GM23338 (cell line): ENCODE measurements around the gene CHRNA5. TPM values are rescaled to one million over a fixed set of nuclear protein-coding genes. Genes with fewer than 3 reads are reported as not detected.

Experiments used
- ATAC-seq: fragments of 200-7000 bp; cut with Tn5 transposase; 3 replicates; pipeline ENCODE4 v1.9.1; 2020
- DNase-seq: peaks from one replicate; pipeline ENCODE4 v3.0.0-alpha.2; 2015; ENCODE audit warnings: low spot score
- H2AFZ ChIP-seq: fragments of 200-600 bp; sonication (generic); 2 replicates; pipeline ENCODE4 v1.8.0; 2016; ENCODE audit warnings: antibody characterized with exemption, mild to moderate bottlenecking, moderate library complexity
- H3F3A ChIP-seq: fragments of 200-600 bp; sonication (generic); replicated peaks from 2 replicates; pipeline ENCODE4 v1.8.0; 2017; ENCODE audit warnings: antibody characterized with exemption, mixed run types, low read depth
- H3K27ac ChIP-seq: fragments of 200-600 bp; sonication (generic); 2 replicates; pipeline ENCODE4 v1.6.1; 2016; ENCODE audit warnings: low read depth
- H3K27me3 ChIP-seq: fragments of 200-600 bp; sonication (generic); 2 replicates; pipeline ENCODE4 v1.8.0; 2016; ENCODE audit warnings: mild to moderate bottlenecking, mixed run types, moderate library complexity; ENCODE audit not compliant: insufficient read depth
- H3K36me3 ChIP-seq: fragments of 200-600 bp; sonication (generic); 2 replicates; pipeline ENCODE4 v1.8.0; 2016; ENCODE audit warnings: mild to moderate bottlenecking; ENCODE audit not compliant: insufficient read depth
- H3K4me1 ChIP-seq: fragments of 200-600 bp; sonication (generic); 2 replicates; pipeline ENCODE4 v1.8.0; 2016; ENCODE audit warnings: mild to moderate bottlenecking, moderate library complexity; ENCODE audit not compliant: insufficient read depth
- H3K4me2 ChIP-seq: fragments of 200-600 bp; sonication (generic); 2 replicates; pipeline ENCODE4 v1.7.1; 2017; ENCODE audit warnings: mixed run types
- H3K4me3 ChIP-seq: fragments of 200-600 bp; sonication (generic); 2 replicates; pipeline ENCODE4 v1.6.1; 2016; ENCODE audit warnings: mixed run types
- H3K79me2 ChIP-seq: fragments of 200-600 bp; sonication (generic); replicated peaks from 2 replicates; pipeline ENCODE4 v1.8.0; 2017; ENCODE audit warnings: mild to moderate bottlenecking; ENCODE audit not compliant: insufficient read depth
- H3K9me2 ChIP-seq: fragments of 200-600 bp; sonication (generic); 2 replicates; pipeline ENCODE4 v1.8.0; 2017; ENCODE audit not compliant: insufficient read depth
- H4K20me1 ChIP-seq: fragments of 200-600 bp; sonication (generic); replicated peaks from 2 replicates; pipeline ENCODE4 v1.8.0; 2017; ENCODE audit warnings: mild to moderate bottlenecking; ENCODE audit not compliant: insufficient read depth
- H3K27ac Mint-ChIP-seq: 2 replicates; pipeline ENCODE4 v1.8.0; 2020; ENCODE audit warnings: inconsistent platforms, mild to moderate bottlenecking, moderate library complexity, mixed read lengths
- H3K27me3 Mint-ChIP-seq: 3 replicates; pipeline ENCODE4 v1.8.0; 2022; ENCODE audit warnings: low read depth, mild to moderate bottlenecking, moderate library complexity, mixed read lengths, inconsistent platforms; ENCODE audit not compliant: insufficient read depth, poor library complexity
- H3K36me3 Mint-ChIP-seq: 3 replicates; pipeline ENCODE4 v1.8.0; 2021; ENCODE audit warnings: low read depth, mild to moderate bottlenecking, inconsistent platforms, moderate library complexity, mixed read lengths
- H3K4me1 Mint-ChIP-seq: 3 replicates; pipeline ENCODE4 v1.8.0; 2020; ENCODE audit warnings: mild to moderate bottlenecking, inconsistent platforms, mixed read lengths
- H3K4me3 Mint-ChIP-seq: 3 replicates; pipeline ENCODE4 v1.8.0; 2021; ENCODE audit warnings: moderate library complexity, mild to moderate bottlenecking, inconsistent platforms, mixed read lengths
- H3K9me3 Mint-ChIP-seq: 3 replicates; pipeline ENCODE4 v1.8.0; 2020; ENCODE audit warnings: moderate library complexity, mild to moderate bottlenecking, inconsistent platforms, mixed read lengths
- EZH2 ChIP-seq: fragments of 200-600 bp; sonication (generic); IDR thresholded peaks from one replicate; pipeline ENCODE4 v1.8.0; 2017; ENCODE audit warnings: antibody characterized with exemption, mild to moderate bottlenecking, low read depth; ENCODE audit not compliant: unreplicated experiment
- EZH2phosphoT487 ChIP-seq: fragments of 200-600 bp; sonication (generic); IDR thresholded peaks from one replicate; pipeline ENCODE4 v1.8.1; 2018; ENCODE audit warnings: antibody characterized with exemption; ENCODE audit not compliant: unreplicated experiment
- NANOG ChIP-seq: IDR thresholded peaks from 2 replicates; pipeline ENCODE4 v1.6.1; 2016; ENCODE audit warnings: antibody characterized with exemption, borderline replicate concordance
- STAT1 ChIP-seq: IDR thresholded peaks from one replicate; pipeline ENCODE4 v1.6.1; 2016; ENCODE audit warnings: antibody characterized with exemption; ENCODE audit not compliant: unreplicated experiment
- ZNF114 ChIP-seq: fragments of 250-450 bp; sonication (Bioruptor Pico); IDR thresholded peaks from 2 replicates; pipeline ENCODE4 v1.5.0; 2020; ENCODE audit warnings: mild to moderate bottlenecking, moderate library complexity
- ZNF331 ChIP-seq: fragments of 250-450 bp; sonication (Bioruptor Pico); IDR thresholded peaks from 2 replicates; pipeline ENCODE4 v1.5.0; 2020; ENCODE audit warnings: low read depth, mild to moderate bottlenecking, moderate library complexity
- ZNF462 ChIP-seq: fragments of 250-450 bp; sonication (Bioruptor Pico); IDR thresholded peaks from 2 replicates; pipeline ENCODE4 v1.5.0; 2020; ENCODE audit warnings: mild to moderate bottlenecking, moderate library complexity
- polyA plus RNA-seq: library from polyadenylated mRNA; unstranded; fragments of >200 nt; fragmentation: Nextera tagmentation; extraction: Ambion mirVana; gene quantifications from 2 replicates; pipeline ENCODE4 v1.2.1, GENCODE V29; 2016
- total RNA-seq: library from RNA; depleted of rRNA; stranded (reverse); fragments of >200 nt; shearing (Covaris generic); gene quantifications from 2 replicates; pipeline ENCODE4 v1.2.3, GENCODE V29; 2014
- TF ChIP-seq, protein P1 (sequence below): IDR thresholded peaks from 2 replicates; pipeline ENCODE4 v1.6.1; 2016; ENCODE audit warnings: antibody characterized with exemption
- TF ChIP-seq, protein P2 (sequence below), 2 experiments: fragments of 200-600 bp in 1 of 2; sonication (generic) in 1 of 2; conservative IDR thresholded peaks; 2 replicates each; pipeline versions ENCODE4 v1.5.1 to v1.6.1; 2016 to 2017; ENCODE audit warnings: antibody characterized with exemption in 2 of 2, low read depth in 2 of 2, mild to moderate bottlenecking in 2 of 2, moderate library complexity in 1 of 2
- TF ChIP-seq, protein P3 (sequence below): IDR thresholded peaks from one replicate; pipeline ENCODE4 v1.6.1; 2018; ENCODE audit warnings: antibody characterized with exemption; ENCODE audit not compliant: unreplicated experiment

Gene CHRNA5
- total and polyA plus RNA-seq, 2 experiments from 2014 or later: 19.6 to 23.3 TPM

DNA sequence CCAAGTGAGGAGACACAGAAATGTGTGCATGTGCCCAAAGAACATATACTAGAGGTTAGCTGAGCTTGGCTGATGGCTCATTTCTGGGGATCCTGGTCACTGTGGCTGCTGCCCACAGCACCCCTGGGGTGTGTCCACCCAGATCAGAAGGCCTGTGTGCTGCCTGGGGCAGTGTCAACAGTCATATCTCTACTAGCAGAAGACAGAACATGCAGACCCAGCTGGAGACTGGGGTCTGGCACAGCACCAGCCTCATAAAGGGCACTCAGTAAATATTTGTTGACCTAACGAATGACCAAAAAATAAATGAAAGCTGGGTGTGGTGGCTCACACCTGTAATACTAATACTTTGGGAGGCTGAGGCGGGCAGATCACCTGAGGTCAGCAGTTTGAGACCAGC is 39.1 kb downstream of the CHRNA5 start:
- Histone ChIP-seq H3K4me3 (no peak overlapping the region), H3K4me2 (no peak overlapping the region), H4K20me1 (no peaks in the 10 kb centered on the region), H3K9me2 (no peaks in the 10 kb centered on the region), H3K27ac (no peak overlapping the region), H3K4me1 (no peaks in the 10 kb centered on the region), H3F3A (no peaks in the 10 kb centered on the region), H2AFZ (no peak overlapping the region), H3K36me3 (no peaks in the 10 kb centered on the region), H3K79me2 (no peaks in the 10 kb centered on the region), H3K27me3 (no peaks in the 10 kb centered on the region)
- no peak overlapping the region for H3K27ac Mint-ChIP-seq
- DNase-seq: no peak
- H3K27me3 Mint-ChIP-seq: peaks cover 12% of the 10 kb centered on the region
- ATAC-seq: no peak
- H3K36me3 Mint-ChIP-seq: peaks cover 69% of the 10 kb centered on the region
- no peaks in the 10 kb centered on the region for H3K4me1 Mint-ChIP-seq
- no peak overlapping the region for H3K4me3 Mint-ChIP-seq
- TF ChIP-seq STAT1: no peak
- peaks cover 60% of the 10 kb centered on the region for H3K9me3 Mint-ChIP-seq

- Mint-ChIP-seq H3K4me1 (no peaks in the 10 kb centered on the region), H3K36me3 (peaks cover 72% of the 10 kb centered on the region), H3K27ac (no peak overlapping the region), H3K9me3 (peaks cover 68% of the 10 kb centered on the region), H3K27me3 (peaks cover 12% of the 10 kb centered on the region), H3K4me3 (no peak overlapping the region)
- no peak for DNase-seq
- H3K4me2 ChIP-seq: no peak overlapping the region
- H3K4me3 ChIP-seq: no peak overlapping the region
- no peaks in the 10 kb centered on the region for H3K4me1 ChIP-seq
- H3K27ac ChIP-seq: no peak overlapping the region
- H3K9me2 ChIP-seq: no peaks in the 10 kb centered on the region
- no peaks in the 10 kb centered on the region for H4K20me1 ChIP-seq
- H3K27me3 ChIP-seq: no peaks in the 10 kb centered on the region
- H3K79me2 ChIP-seq: no peaks in the 10 kb centered on the region
- no peak for ATAC-seq
- H3F3A ChIP-seq: no peaks in the 10 kb centered on the region
- no peaks in the 10 kb centered on the region for H3K36me3 ChIP-seq
- H2AFZ ChIP-seq: no peak overlapping the region
- TF ChIP-seq, protein P1, sequence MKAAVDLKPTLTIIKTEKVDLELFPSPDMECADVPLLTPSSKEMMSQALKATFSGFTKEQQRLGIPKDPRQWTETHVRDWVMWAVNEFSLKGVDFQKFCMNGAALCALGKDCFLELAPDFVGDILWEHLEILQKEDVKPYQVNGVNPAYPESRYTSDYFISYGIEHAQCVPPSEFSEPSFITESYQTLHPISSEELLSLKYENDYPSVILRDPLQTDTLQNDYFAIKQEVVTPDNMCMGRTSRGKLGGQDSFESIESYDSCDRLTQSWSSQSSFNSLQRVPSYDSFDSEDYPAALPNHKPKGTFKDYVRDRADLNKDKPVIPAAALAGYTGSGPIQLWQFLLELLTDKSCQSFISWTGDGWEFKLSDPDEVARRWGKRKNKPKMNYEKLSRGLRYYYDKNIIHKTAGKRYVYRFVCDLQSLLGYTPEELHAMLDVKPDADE: no peak
- TF ChIP-seq STAT1: no peak
- TF ChIP-seq NANOG: no peak
- no peak for TF ChIP-seq ZNF331 (CRISPR knock-in tag)
- no peak for TF ChIP-seq ZNF462 (CRISPR knock-in tag)
- TF ChIP-seq EZH2: no peak
- no peak for TF ChIP-seq EZH2phosphoT487
- TF ChIP-seq ZNF114 (CRISPR knock-in tag): no peak
- TF ChIP-seq, protein P2, sequence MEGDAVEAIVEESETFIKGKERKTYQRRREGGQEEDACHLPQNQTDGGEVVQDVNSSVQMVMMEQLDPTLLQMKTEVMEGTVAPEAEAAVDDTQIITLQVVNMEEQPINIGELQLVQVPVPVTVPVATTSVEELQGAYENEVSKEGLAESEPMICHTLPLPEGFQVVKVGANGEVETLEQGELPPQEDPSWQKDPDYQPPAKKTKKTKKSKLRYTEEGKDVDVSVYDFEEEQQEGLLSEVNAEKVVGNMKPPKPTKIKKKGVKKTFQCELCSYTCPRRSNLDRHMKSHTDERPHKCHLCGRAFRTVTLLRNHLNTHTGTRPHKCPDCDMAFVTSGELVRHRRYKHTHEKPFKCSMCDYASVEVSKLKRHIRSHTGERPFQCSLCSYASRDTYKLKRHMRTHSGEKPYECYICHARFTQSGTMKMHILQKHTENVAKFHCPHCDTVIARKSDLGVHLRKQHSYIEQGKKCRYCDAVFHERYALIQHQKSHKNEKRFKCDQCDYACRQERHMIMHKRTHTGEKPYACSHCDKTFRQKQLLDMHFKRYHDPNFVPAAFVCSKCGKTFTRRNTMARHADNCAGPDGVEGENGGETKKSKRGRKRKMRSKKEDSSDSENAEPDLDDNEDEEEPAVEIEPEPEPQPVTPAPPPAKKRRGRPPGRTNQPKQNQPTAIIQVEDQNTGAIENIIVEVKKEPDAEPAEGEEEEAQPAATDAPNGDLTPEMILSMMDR (conservative IDR thresholded peaks at IDR 0.05; ENCODE audit: low read depth in 2 of 2): no peak
- TF ChIP-seq, protein P3, sequence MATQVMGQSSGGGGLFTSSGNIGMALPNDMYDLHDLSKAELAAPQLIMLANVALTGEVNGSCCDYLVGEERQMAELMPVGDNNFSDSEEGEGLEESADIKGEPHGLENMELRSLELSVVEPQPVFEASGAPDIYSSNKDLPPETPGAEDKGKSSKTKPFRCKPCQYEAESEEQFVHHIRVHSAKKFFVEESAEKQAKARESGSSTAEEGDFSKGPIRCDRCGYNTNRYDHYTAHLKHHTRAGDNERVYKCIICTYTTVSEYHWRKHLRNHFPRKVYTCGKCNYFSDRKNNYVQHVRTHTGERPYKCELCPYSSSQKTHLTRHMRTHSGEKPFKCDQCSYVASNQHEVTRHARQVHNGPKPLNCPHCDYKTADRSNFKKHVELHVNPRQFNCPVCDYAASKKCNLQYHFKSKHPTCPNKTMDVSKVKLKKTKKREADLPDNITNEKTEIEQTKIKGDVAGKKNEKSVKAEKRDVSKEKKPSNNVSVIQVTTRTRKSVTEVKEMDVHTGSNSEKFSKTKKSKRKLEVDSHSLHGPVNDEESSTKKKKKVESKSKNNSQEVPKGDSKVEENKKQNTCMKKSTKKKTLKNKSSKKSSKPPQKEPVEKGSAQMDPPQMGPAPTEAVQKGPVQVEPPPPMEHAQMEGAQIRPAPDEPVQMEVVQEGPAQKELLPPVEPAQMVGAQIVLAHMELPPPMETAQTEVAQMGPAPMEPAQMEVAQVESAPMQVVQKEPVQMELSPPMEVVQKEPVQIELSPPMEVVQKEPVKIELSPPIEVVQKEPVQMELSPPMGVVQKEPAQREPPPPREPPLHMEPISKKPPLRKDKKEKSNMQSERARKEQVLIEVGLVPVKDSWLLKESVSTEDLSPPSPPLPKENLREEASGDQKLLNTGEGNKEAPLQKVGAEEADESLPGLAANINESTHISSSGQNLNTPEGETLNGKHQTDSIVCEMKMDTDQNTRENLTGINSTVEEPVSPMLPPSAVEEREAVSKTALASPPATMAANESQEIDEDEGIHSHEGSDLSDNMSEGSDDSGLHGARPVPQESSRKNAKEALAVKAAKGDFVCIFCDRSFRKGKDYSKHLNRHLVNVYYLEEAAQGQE: no peak
Observed at GRCh38 chr15:78605201-78605600, 39.9 kb downstream of the CHRNA5 start.
